H9 (cell line): ENCODE measurements around the gene HCN4. TPM values are rescaled to one million over a fixed set of nuclear protein-coding genes. Genes with fewer than 3 reads are reported as not detected.

Source experiments
- DNase-seq: peaks from one replicate; pipeline ENCODE4 v3.0.0-alpha.2; 2017
- H2AFZ ChIP-seq: one replicate; pipeline ENCODE4 v1.6.1; 2013; ENCODE audit warnings: mild to moderate bottlenecking, low read length, control low read depth, moderate library complexity
- H2AK5ac ChIP-seq: 2 replicates; pipeline ENCODE4 v1.6.1; 2013; ENCODE audit warnings: low read length, control low read depth, mixed read lengths; ENCODE audit not compliant: insufficient read length
- H2BK120ac ChIP-seq: one replicate; pipeline ENCODE4 v1.6.1; 2013; ENCODE audit warnings: low read depth, mild to moderate bottlenecking, low read length, control low read depth, inconsistent platforms; ENCODE audit not compliant: poor library complexity, severe bottlenecking
- H2BK12ac ChIP-seq: 2 replicates; pipeline ENCODE4 v1.6.1; 2013; ENCODE audit warnings: low read length, control low read depth, mixed read lengths, low read depth; ENCODE audit not compliant: insufficient read length
- H2BK15ac ChIP-seq: 2 replicates; pipeline ENCODE4 v1.6.1; 2013; ENCODE audit warnings: low read depth, low read length, control low read depth
- H2BK20ac ChIP-seq: one replicate; pipeline ENCODE4 v1.6.1; 2013; ENCODE audit warnings: low read depth, mild to moderate bottlenecking, low read length, control low read depth, inconsistent platforms; ENCODE audit not compliant: poor library complexity, severe bottlenecking
- H2BK5ac ChIP-seq: 2 replicates; pipeline ENCODE4 v1.6.1; 2013; ENCODE audit warnings: low read length, control low read depth, mixed read lengths; ENCODE audit not compliant: insufficient read length
- H3K14ac ChIP-seq: 2 replicates; pipeline ENCODE4 v1.6.1; 2013; ENCODE audit warnings: low read length, control low read depth; ENCODE audit not compliant: insufficient read depth
- H3K18ac ChIP-seq: 2 replicates; pipeline ENCODE4 v1.6.1; 2013; ENCODE audit warnings: low read depth, mild to moderate bottlenecking, mixed read lengths, low read length, control low read depth; ENCODE audit not compliant: insufficient read length
- H3K23ac ChIP-seq: 2 replicates; pipeline ENCODE4 v1.6.1; 2013; ENCODE audit warnings: low read length, control low read depth, mixed read lengths, low read depth; ENCODE audit not compliant: insufficient read length
- H3K23me2 ChIP-seq: 2 replicates; pipeline ENCODE4 v1.6.1; 2013; ENCODE audit warnings: low read depth, mild to moderate bottlenecking, mixed read lengths, low read length, control low read depth; ENCODE audit not compliant: insufficient read length, poor library complexity, severe bottlenecking
- H3K27ac ChIP-seq: 2 replicates; pipeline ENCODE4 v1.5.1; 2013; ENCODE audit warnings: low read length, control low read depth, mixed read lengths, low read depth; ENCODE audit not compliant: insufficient read length
- H3K27me3 ChIP-seq: 2 replicates; pipeline ENCODE4 v1.6.1; 2013; ENCODE audit warnings: low read length, control low read depth, inconsistent platforms; ENCODE audit not compliant: insufficient read depth
- H3K4ac ChIP-seq: 2 replicates; pipeline ENCODE4 v1.6.1; 2013; ENCODE audit warnings: low read depth, mild to moderate bottlenecking, control low read depth, inconsistent platforms, low read length, moderate library complexity
- H3K4me1 ChIP-seq: 2 replicates; pipeline ENCODE4 v1.6.1; 2013; ENCODE audit warnings: low read length, control low read depth, inconsistent platforms; ENCODE audit not compliant: insufficient read depth
- H3K4me2 ChIP-seq: 2 replicates; pipeline ENCODE4 v1.6.1; 2013; ENCODE audit warnings: low read length, control low read depth, mixed read lengths; ENCODE audit not compliant: insufficient read length, insufficient read depth
- H3K56ac ChIP-seq: 2 replicates; pipeline ENCODE4 v1.6.1; 2013; ENCODE audit warnings: low read depth, mild to moderate bottlenecking, mixed read lengths, low read length, control low read depth; ENCODE audit not compliant: insufficient read length
- H3K79me1 ChIP-seq: 2 replicates; pipeline ENCODE4 v1.6.1; 2013; ENCODE audit warnings: low read depth, mild to moderate bottlenecking, moderate library complexity, low read length, control low read depth, inconsistent platforms; ENCODE audit not compliant: insufficient read depth, poor library complexity, severe bottlenecking
- H3K79me2 ChIP-seq: 2 replicates; pipeline ENCODE4 v1.6.1; 2013; ENCODE audit warnings: low read length, control low read depth, inconsistent platforms; ENCODE audit not compliant: insufficient read depth
- H3K9ac ChIP-seq: 2 replicates; pipeline ENCODE4 v1.6.1; 2013; ENCODE audit warnings: low read length, control low read depth, mixed read lengths; ENCODE audit not compliant: insufficient read length; ENCODE audit errors: extremely low read depth
- H3K9me3 ChIP-seq: one replicate; pipeline ENCODE4 v1.6.1; 2013; ENCODE audit warnings: low read depth, low read length, inconsistent platforms; ENCODE audit not compliant: control insufficient read depth
- H3T11ph ChIP-seq: one replicate; pipeline ENCODE4 v1.6.1; 2013; ENCODE audit warnings: mild to moderate bottlenecking, low read length, control low read depth, inconsistent platforms
- H4K20me1 ChIP-seq: one replicate; pipeline ENCODE4 v1.6.1; 2013; ENCODE audit not compliant: control insufficient read depth, insufficient read length, insufficient read depth
- H4K5ac ChIP-seq: 2 replicates; pipeline ENCODE4 v1.6.1; 2013; ENCODE audit warnings: low read depth, mild to moderate bottlenecking, mixed read lengths, low read length, control low read depth; ENCODE audit not compliant: insufficient read length
- H4K8ac ChIP-seq: replicated peaks from 2 replicates; pipeline ENCODE4 v1.6.1; 2013; ENCODE audit warnings: low read length, control low read depth, mixed read lengths, low read depth; ENCODE audit not compliant: insufficient read length
- H4K91ac ChIP-seq: 2 replicates; pipeline ENCODE4 v1.6.1; 2013; ENCODE audit warnings: low read depth, mild to moderate bottlenecking, moderate library complexity, mixed read lengths, low read length, control low read depth; ENCODE audit not compliant: insufficient read length
- H3K27ac Mint-ChIP-seq, 3 experiments: 2 replicates in 2 of 3; 3 replicates in 1 of 3; pipeline ENCODE4 v1.8.0; 2020 to 2021; ENCODE audit warnings: mixed read lengths in 3 of 3, mild to moderate bottlenecking in 1 of 3, moderate library complexity in 1 of 3
- H3K27me3 Mint-ChIP-seq: 2 replicates; pipeline ENCODE4 v1.8.0; 2021; ENCODE audit warnings: low read depth, mild to moderate bottlenecking, moderate library complexity, mixed read lengths
- H3K36me3 Mint-ChIP-seq, 3 experiments: 2 replicates in 2 of 3; 3 replicates in 1 of 3; pipeline ENCODE4 v1.8.0; 2020 to 2021; ENCODE audit warnings: low read depth in 3 of 3, mixed read lengths in 3 of 3; ENCODE audit not compliant: insufficient read depth in 1 of 3
- H3K4me1 Mint-ChIP-seq, 2 experiments: 2 replicates each; pipeline ENCODE4 v1.8.0; 2020; ENCODE audit warnings: mixed read lengths in 2 of 2
- H3K4me3 Mint-ChIP-seq, 2 experiments: 2 replicates in 1 of 2; 3 replicates in 1 of 2; pipeline ENCODE4 v1.8.0; 2020 to 2021; ENCODE audit warnings: mild to moderate bottlenecking in 2 of 2, mixed read lengths in 2 of 2, moderate library complexity in 1 of 2
- H3K9me3 Mint-ChIP-seq, 2 experiments: 2 replicates in 1 of 2; 3 replicates in 1 of 2; pipeline ENCODE4 v1.8.0; 2020; ENCODE audit warnings: mild to moderate bottlenecking in 2 of 2, mixed read lengths in 2 of 2, moderate library complexity in 1 of 2
- total RNA-seq: library from RNA; stranded (reverse); gene quantifications from 2 replicates; pipeline ENCODE4 v1.2.1, GENCODE V29; 2021
- TF ChIP-seq, protein P1 (sequence below): fragments of 200-600 bp; sonication (generic); conservative IDR thresholded peaks from 3 replicates; pipeline ENCODE4 v1.8.0; 2021; ENCODE audit warnings: antibody characterized with exemption, mild to moderate bottlenecking

The HCN4 gene
- total RNA-seq, 1 experiment from 2014 or later: 10.5 TPM

DNA sequence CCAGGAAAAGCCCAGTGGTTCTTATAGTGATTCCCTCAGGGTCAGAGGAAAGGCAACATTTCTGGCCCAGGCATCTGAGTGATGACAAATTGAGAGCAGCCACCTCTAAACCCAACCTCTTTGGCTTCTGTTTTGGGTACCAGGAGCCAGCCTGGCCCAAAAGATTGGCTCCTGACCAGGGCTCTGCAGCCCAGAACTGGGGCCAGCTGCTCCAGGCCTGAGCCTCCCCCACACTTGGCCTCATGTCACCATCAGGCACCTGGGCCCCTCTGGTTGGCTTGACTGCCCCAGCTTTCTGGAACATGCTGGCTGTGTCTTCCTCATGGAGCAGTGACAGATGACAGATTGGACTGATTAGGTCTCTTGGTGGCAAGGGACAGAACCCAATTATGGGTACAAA is 26.0 kb upstream of the HCN4 start:
- H3K27ac ChIP-seq: no peak overlapping the region
- H3K27me3 Mint-ChIP-seq: peaks cover 7% of the 10 kb centered on the region
- no peak overlapping the region for H3K27ac Mint-ChIP-seq
- H3K9me3 Mint-ChIP-seq: no peaks in the 10 kb centered on the region
- H3K79me1 ChIP-seq: no peaks in the 10 kb centered on the region
- H4K91ac ChIP-seq: no peak overlapping the region
- no peaks in the 10 kb centered on the region for H3K36me3 Mint-ChIP-seq
- H3K18ac ChIP-seq: no peak overlapping the region
- no peak overlapping the region for H3K14ac ChIP-seq
- H4K20me1 ChIP-seq: no peaks in the 10 kb centered on the region
- no peak overlapping the region for H2BK12ac ChIP-seq
- TF ChIP-seq, protein P1, sequence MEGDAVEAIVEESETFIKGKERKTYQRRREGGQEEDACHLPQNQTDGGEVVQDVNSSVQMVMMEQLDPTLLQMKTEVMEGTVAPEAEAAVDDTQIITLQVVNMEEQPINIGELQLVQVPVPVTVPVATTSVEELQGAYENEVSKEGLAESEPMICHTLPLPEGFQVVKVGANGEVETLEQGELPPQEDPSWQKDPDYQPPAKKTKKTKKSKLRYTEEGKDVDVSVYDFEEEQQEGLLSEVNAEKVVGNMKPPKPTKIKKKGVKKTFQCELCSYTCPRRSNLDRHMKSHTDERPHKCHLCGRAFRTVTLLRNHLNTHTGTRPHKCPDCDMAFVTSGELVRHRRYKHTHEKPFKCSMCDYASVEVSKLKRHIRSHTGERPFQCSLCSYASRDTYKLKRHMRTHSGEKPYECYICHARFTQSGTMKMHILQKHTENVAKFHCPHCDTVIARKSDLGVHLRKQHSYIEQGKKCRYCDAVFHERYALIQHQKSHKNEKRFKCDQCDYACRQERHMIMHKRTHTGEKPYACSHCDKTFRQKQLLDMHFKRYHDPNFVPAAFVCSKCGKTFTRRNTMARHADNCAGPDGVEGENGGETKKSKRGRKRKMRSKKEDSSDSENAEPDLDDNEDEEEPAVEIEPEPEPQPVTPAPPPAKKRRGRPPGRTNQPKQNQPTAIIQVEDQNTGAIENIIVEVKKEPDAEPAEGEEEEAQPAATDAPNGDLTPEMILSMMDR: no peak
- H3K9me3 ChIP-seq: no peaks in the 10 kb centered on the region
- H3K4me1 Mint-ChIP-seq: peaks cover 37 to 39% of the 10 kb centered on the region in 2 experiments
- no peak overlapping the region for H3K4me2 ChIP-seq
- no peak overlapping the region for H3K23ac ChIP-seq
- H2BK20ac ChIP-seq: no peak overlapping the region
- no peak overlapping the region for H2BK120ac ChIP-seq
- no peak overlapping the region for H2AK5ac ChIP-seq
- H2BK5ac ChIP-seq: no peak overlapping the region
- H3T11ph ChIP-seq: no peak overlapping the region
- DNase-seq: no peak
- no peaks in the 10 kb centered on the region for H3K23me2 ChIP-seq
- no peak overlapping the region for H3K9ac ChIP-seq
- no peak overlapping the region for H3K4ac ChIP-seq
- no peak overlapping the region for H3K56ac ChIP-seq
- no peak overlapping the region for H2BK15ac ChIP-seq
- H3K4me3 Mint-ChIP-seq: no peak overlapping the region
- H2AFZ ChIP-seq: no peak overlapping the region
- peaks cover 9% of the 10 kb centered on the region; the same call in 1 of the 2 replicates for H3K4me1 ChIP-seq
- no peak overlapping the region for H4K8ac ChIP-seq
- H3K27me3 ChIP-seq: no peaks in the 10 kb centered on the region
- no peak overlapping the region for H4K5ac ChIP-seq
- no peaks in the 10 kb centered on the region for H3K79me2 ChIP-seq
